Breast epithelium (tissue), 4 donors: Measurements from ENCODE around the gene PRKN. TPM values are rescaled to one million over a fixed set of nuclear protein-coding genes. Genes with fewer than 3 reads are reported as not detected.

ENCODE experiments used
- DNase-seq, 2 donors: peaks; one replicate each; pipeline ENCODE4 v3.0.0-alpha.2; 2019; ENCODE audit warnings: low spot score in 2 of 2
- H3K27ac ChIP-seq, 2 donors: fragments of 200-600 bp; sonication (generic) in 1 of 2; one replicate each; pipeline ENCODE4 v1.5.1; 2016 to 2019; ENCODE audit warnings: mild to moderate bottlenecking in 1 of 2
- H3K27me3 ChIP-seq, 2 donors: fragments of 200-600 bp; sonication (generic) in 1 of 2; one replicate each; pipeline versions ENCODE4 v1.5.1 to v1.6.0; 2017 to 2019; ENCODE audit warnings: control low read depth in 1 of 2, mild to moderate bottlenecking in 1 of 2
- H3K36me3 ChIP-seq: fragments of 200-600 bp; one replicate; pipeline ENCODE4 v1.5.1; 2019
- H3K4me1 ChIP-seq, 2 donors: fragments of 200-600 bp; sonication (generic); one replicate each; pipeline ENCODE4 v1.5.1; 2016 to 2019; ENCODE audit warnings: control low read depth in 1 of 2
- H3K4me3 ChIP-seq, 3 donors: fragments of 200-600 bp; sonication (generic); 1 replicate in 2 of 3; 2 replicates in 1 of 3; pipeline ENCODE4 v1.5.1; 2016 to 2019; ENCODE audit warnings: mild to moderate bottlenecking in 3 of 3, moderate library complexity in 2 of 3
- H3K9me3 ChIP-seq, 2 donors: fragments of 200-600 bp; sonication (generic) in 1 of 2; one replicate each; pipeline ENCODE4 v1.5.1; 2016 to 2019; ENCODE audit warnings: control low read depth in 1 of 2
- POLR2A ChIP-seq: fragments of 450-650 bp; IDR thresholded peaks from one replicate; pipeline ENCODE4 v1.6.1; 2016; ENCODE audit warnings: antibody characterized with exemption, mild to moderate bottlenecking, moderate library complexity
- POLR2AphosphoS5 ChIP-seq, 3 donors: sonication (generic); formaldehyde crosslinking; IDR thresholded peaks; one replicate each; pipeline ENCODE4 v1.6.1; 2017; ENCODE audit warnings: antibody characterized with exemption in 3 of 3
- intact Hi-C: fragments of 100-400 bp; cut with DNase I; formaldehyde crosslinking; loops from one replicate; pipeline ENCODE4 v1.15.1; 2023; ENCODE audit warnings: low total_unique reads
- total RNA-seq, 3 donors: library from RNA; depleted of rRNA; stranded (reverse); fragments of >200 nt; gene quantifications; one replicate each; pipeline ENCODE4 v1.1.0, GENCODE V29; 2016
- TF ChIP-seq, protein P1 (sequence below), 3 donors: fragments of 450-650 bp; IDR thresholded peaks; one replicate each; pipeline ENCODE4 v1.5.1; 2016 to 2017; ENCODE audit warnings: antibody characterized with exemption in 3 of 3, mild to moderate bottlenecking in 3 of 3, moderate library complexity in 3 of 3

Gene PRKN
- total RNA-seq, 3 donors from 2014 or later, result 7.2 to 19.0 (median 11.2) TPM

DNA sequence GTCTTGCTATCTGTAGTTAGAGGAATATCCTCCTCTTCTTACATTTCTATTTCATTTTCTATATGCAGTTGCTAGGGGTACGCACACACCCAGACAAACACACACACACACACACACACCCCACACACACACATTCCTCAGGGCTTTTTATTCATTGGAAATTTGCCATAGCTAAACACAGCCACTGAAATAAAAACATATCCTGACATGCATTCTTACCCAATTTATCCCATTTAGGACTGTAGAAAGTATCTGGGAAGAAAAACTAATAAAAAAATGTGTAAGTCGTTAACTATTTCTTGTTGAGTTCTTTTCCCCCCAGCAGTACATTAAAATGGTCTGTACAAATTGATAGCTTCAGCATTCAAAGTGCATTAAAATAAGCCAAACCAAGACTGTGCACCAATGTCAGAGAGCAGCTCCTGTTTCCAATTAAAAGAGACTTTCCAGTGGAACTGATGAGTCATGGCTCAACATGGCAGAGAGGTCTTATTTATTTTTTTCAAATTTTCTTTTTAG lies 1095.8 kb downstream of the PRKN start:
- H3K4me3 ChIP-seq, result no peak overlapping the region
- peak overlapping the region in 1 of 2 donors; percentile 10 for H3K27ac ChIP-seq
- intact Hi-C loops, result no loop called here
- H3K27me3 ChIP-seq, result no peaks in the 10 kb centered on the region
- no peak for TF ChIP-seq POLR2A
- no peak for TF ChIP-seq POLR2AphosphoS5 (IDR thresholded peaks at IDR 0.05)
- TF ChIP-seq, protein P1, sequence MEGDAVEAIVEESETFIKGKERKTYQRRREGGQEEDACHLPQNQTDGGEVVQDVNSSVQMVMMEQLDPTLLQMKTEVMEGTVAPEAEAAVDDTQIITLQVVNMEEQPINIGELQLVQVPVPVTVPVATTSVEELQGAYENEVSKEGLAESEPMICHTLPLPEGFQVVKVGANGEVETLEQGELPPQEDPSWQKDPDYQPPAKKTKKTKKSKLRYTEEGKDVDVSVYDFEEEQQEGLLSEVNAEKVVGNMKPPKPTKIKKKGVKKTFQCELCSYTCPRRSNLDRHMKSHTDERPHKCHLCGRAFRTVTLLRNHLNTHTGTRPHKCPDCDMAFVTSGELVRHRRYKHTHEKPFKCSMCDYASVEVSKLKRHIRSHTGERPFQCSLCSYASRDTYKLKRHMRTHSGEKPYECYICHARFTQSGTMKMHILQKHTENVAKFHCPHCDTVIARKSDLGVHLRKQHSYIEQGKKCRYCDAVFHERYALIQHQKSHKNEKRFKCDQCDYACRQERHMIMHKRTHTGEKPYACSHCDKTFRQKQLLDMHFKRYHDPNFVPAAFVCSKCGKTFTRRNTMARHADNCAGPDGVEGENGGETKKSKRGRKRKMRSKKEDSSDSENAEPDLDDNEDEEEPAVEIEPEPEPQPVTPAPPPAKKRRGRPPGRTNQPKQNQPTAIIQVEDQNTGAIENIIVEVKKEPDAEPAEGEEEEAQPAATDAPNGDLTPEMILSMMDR (IDR thresholded peaks at IDR 0.05), result no peak
- no peaks in the 10 kb centered on the region for H3K9me3 ChIP-seq
- H3K4me1 ChIP-seq, result no peaks in the 10 kb centered on the region
- DNase-seq, result no peak
- no peaks in the 10 kb centered on the region for H3K36me3 ChIP-seq

DNA sequence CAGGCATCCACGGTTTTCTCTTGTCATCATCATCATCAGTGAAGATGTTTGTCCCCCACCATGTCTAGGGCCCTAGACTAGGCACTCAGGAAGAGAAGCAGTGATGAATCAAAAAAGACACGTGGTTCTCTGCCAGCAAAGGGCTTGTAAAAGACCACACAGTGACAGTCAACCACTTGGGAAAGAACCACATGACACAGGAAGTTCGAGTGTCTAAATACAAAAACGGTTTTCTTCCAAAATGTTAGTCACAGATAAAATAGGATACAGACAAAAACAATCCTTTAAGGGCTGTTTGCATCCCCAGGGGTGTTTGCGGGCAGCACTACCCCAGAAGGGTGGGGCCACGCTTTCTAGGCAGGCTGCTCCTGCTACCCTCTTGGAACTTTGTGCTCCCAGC lies 1096.9 kb downstream of the PRKN start:
- intact Hi-C loops, result no loop called here

DNA sequence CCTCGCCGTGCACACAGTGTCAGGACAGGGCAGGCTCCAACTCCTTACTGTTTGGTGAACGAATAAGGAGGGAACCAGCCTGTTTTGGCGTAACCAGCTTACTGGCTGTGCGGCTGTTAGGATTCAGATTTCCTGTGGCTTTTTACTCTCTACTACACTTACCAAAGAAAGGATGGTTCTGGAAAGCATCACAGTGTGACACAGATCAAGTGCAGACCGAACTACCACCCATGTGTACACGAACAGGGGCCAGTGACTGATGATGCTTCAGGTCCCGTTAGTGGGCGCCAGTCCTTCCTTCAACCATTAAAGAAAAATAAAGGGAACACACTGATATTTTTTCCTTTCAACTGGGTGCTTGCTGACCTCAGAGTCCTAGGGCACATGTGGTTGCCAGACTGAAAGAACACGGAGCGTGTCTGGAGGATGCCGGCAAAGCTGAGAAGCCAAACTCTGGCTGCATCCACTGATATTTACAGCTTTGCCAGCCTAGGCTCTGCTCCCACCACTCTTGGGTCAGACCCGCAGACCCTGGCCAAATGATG lies 1101.4 kb downstream of the PRKN start:
- H3K27ac ChIP-seq, result no peak overlapping the region
- no peaks in the 10 kb centered on the region for H3K36me3 ChIP-seq
- no peaks in the 10 kb centered on the region for H3K9me3 ChIP-seq
- DNase-seq, result no peak
- no peak for TF ChIP-seq POLR2AphosphoS5 (IDR thresholded peaks at IDR 0.05)
- TF ChIP-seq, protein P1 (IDR thresholded peaks at IDR 0.05), result no peak
- no peak for TF ChIP-seq POLR2A
- H3K4me1 ChIP-seq, result no peaks in the 10 kb centered on the region
- H3K27me3 ChIP-seq, result no peaks in the 10 kb centered on the region
- intact Hi-C loops, result no loop called here
- H3K4me3 ChIP-seq, result no peak overlapping the region

More for the DNA sequence above, 1096.9 kb downstream of the PRKN start:
- no peak for DNase-seq
- TF ChIP-seq POLR2A, result no peak
- TF ChIP-seq POLR2AphosphoS5 (IDR thresholded peaks at IDR 0.05), result no peak
- TF ChIP-seq, protein P1 (IDR thresholded peaks at IDR 0.05), result no peak
- Histone ChIP-seq H3K4me1 (no peaks in the 10 kb centered on the region), H3K9me3 (no peaks in the 10 kb centered on the region), H3K36me3 (no peaks in the 10 kb centered on the region), H3K27ac (no peak overlapping the region), H3K27me3 (no peaks in the 10 kb centered on the region), H3K4me3 (no peak overlapping the region)

DNA sequence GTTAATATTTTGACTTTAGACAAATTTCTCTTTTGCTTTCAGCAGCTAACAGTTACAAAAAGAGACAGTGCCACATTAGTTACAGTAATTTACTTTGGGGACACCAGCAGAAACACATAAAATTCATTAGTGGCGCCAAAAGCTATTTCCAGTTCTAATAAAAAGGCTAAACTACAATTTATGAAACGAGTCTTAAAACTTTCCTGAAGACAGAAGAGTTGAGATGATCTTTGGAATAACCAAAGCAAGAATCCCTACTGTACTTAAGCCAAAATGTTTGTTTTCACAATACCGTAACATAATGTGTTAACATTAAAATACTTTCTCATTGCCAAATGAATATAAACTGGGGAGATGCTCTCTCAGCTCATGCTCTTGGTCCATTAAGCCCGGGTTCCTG lies 1103.5 kb downstream of the PRKN start:
- intact Hi-C loops, result no loop called here
- no peak overlapping the region for H3K27ac ChIP-seq
- H3K27me3 ChIP-seq, result no peaks in the 10 kb centered on the region
- no peak overlapping the region for H3K4me3 ChIP-seq
- H3K36me3 ChIP-seq, result no peaks in the 10 kb centered on the region
- DNase-seq, result no peak
- H3K9me3 ChIP-seq, result no peaks in the 10 kb centered on the region
- TF ChIP-seq, protein P1 (IDR thresholded peaks at IDR 0.05), result no peak
- TF ChIP-seq POLR2AphosphoS5 (IDR thresholded peaks at IDR 0.05) (no peak), POLR2A (no peak)
- no peaks in the 10 kb centered on the region for H3K4me1 ChIP-seq

DNA sequence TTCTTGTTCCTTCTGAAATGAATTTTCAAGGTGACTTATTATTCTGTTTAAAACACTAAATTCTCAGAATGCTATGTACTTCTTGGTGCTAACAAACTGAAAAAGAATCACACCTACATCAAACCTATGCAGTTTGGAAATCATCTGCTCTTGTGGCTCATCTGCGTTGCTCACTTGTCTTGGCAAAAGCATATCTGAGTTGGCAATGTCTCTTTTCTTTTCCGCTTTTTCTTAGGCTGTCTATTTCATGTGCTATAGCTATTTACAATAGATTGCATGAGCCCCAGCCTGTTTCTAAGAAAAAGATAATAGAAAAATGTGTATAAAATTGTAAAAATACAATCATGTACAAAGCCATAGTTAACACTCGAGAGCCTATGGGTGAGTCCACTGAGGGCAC lies 1104.8 kb downstream of the PRKN start:
- Histone ChIP-seq H3K27me3 (no peaks in the 10 kb centered on the region), H3K9me3 (no peaks in the 10 kb centered on the region), H3K4me1 (no peaks in the 10 kb centered on the region), H3K36me3 (no peaks in the 10 kb centered on the region), H3K4me3 (no peak overlapping the region), H3K27ac (no peak overlapping the region)
- TF ChIP-seq POLR2A (no peak), POLR2AphosphoS5 (IDR thresholded peaks at IDR 0.05) (no peak)
- TF ChIP-seq, protein P1 (IDR thresholded peaks at IDR 0.05), result no peak
- intact Hi-C loops, result no loop called here
- no peak for DNase-seq
